Tibial nerve (tissue), 4 donors: Measurements from ENCODE around the gene VTI1A.

ENCODE experiments used
- EP300 ChIP-seq, 2 donors: sonication (generic); formaldehyde crosslinking; IDR thresholded peaks; one replicate each; pipeline ENCODE4 v1.6.1; 2017; ENCODE audit warnings: antibody characterized with exemption in 2 of 2, mild to moderate bottlenecking in 1 of 2
- POLR2A ChIP-seq, 2 donors: fragments of 450-650 bp; IDR thresholded peaks; one replicate each; pipeline ENCODE4 v1.6.1; 2017; ENCODE audit warnings: antibody characterized with exemption in 2 of 2, mild to moderate bottlenecking in 2 of 2, moderate library complexity in 2 of 2
- TF ChIP-seq, protein P1 (sequence below), 5 experiments: fragments of 200-600 bp in 3 of 5; fragments of 450-650 bp in 2 of 5; sonication (generic) in 3 of 5; IDR thresholded peaks; one replicate each; pipeline ENCODE4 v1.5.1; 2016 to 2019; ENCODE audit warnings: antibody characterized with exemption in 5 of 5, mild to moderate bottlenecking in 3 of 5, moderate library complexity in 2 of 5

DNA sequence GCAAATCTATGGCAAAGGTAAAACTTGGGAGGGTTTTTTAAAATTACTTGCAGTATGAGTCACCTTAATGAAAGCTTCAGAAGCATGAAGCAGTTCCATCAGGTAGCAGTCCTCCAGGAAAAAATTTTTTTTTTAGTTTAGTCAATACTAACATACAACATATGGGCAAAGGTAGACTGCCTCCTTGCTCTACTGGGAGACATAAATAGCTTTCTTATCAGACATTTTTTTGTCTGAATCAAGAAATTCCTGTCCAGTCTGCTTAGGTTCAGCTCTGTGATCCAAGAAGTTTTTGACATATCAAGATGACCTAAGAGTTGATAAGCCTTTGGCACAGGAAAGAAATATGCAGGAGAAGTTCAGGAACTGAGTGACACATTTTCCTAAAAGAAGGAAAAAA is 331.6 kb downstream of the VTI1A start:
- TF ChIP-seq, protein P1, sequence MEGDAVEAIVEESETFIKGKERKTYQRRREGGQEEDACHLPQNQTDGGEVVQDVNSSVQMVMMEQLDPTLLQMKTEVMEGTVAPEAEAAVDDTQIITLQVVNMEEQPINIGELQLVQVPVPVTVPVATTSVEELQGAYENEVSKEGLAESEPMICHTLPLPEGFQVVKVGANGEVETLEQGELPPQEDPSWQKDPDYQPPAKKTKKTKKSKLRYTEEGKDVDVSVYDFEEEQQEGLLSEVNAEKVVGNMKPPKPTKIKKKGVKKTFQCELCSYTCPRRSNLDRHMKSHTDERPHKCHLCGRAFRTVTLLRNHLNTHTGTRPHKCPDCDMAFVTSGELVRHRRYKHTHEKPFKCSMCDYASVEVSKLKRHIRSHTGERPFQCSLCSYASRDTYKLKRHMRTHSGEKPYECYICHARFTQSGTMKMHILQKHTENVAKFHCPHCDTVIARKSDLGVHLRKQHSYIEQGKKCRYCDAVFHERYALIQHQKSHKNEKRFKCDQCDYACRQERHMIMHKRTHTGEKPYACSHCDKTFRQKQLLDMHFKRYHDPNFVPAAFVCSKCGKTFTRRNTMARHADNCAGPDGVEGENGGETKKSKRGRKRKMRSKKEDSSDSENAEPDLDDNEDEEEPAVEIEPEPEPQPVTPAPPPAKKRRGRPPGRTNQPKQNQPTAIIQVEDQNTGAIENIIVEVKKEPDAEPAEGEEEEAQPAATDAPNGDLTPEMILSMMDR (IDR thresholded peaks at IDR 0.05), result no peak
- no peak for TF ChIP-seq EP300 (IDR thresholded peaks at IDR 0.05)
- TF ChIP-seq POLR2A (IDR thresholded peaks at IDR 0.05), result no peak
